ENCODE data around the gene NOTCH2NLA. TPM values are rescaled to one million over a fixed set of nuclear protein-coding genes. Genes with fewer than 3 reads are reported as not detected.
"Not testable (repeated sequence)": the region's sequence is repeated elsewhere in the genome, so short reads cannot be mapped to it uniquely, and the experiment has no call there.

NOTCH2NLA gene
- 100 to 1,000 TPM in 1 of 2 donors, 10 to 100 TPM in 1; 43.3 to 107 TPM for total RNA-seq

GRCh38 chr1:146228710-146229477, at the start of gene NOTCH2NLA:
NOTCH2NLA (minus strand) TSS chr1:146229021; CDS start chr1:146189337, 39,684 bp downstream.
- TF ChIP-seq POLR2AphosphoS5 (IDR thresholded peaks at IDR 0.05), result peak; percentile 39
- peak; percentile 91 for TF ChIP-seq POLR2A (IDR thresholded peaks at IDR 0.05)
- H3K4me3 ChIP-seq, result peak within 1 kb of the TSS; percentile 52 to 75
- intact Hi-C loops (cut with DNase I); H3K9me3 ChIP-seq; H3K4me1 ChIP-seq (replicated peaks); H3K36me3 ChIP-seq; H3K27me3 ChIP-seq (replicated peaks; ENCODE audit: insufficient read depth): not testable (repeated sequence)
- WGBS, result under 1% methylated on average over 30 of the region's 72 CpGs
- H3K27ac ChIP-seq, result peak within 1 kb of the TSS; percentile 81 to 89
- peak; percentile 5 for DNase-seq (ENCODE audit: low spot score)

GRCh38 chr1:146278346-146278745, 49.5 kb upstream of the NOTCH2NLA start:
- H3K4me3 ChIP-seq; H3K36me3 ChIP-seq; intact Hi-C loops (cut with DNase I); DNase-seq (ENCODE audit: low spot score); H3K4me1 ChIP-seq (replicated peaks); H3K9me3 ChIP-seq; H3K27ac ChIP-seq; H3K27me3 ChIP-seq (replicated peaks; ENCODE audit: insufficient read depth): not testable (repeated sequence)
- WGBS, result no CpG with 5 or more reads among the region's 3 CpGs

- no CpG with 5 or more reads among the region's 2 CpGs for WGBS
- H3K4me3 ChIP-seq; H3K27ac ChIP-seq; H3K4me1 ChIP-seq (replicated peaks); H3K36me3 ChIP-seq; H3K9me3 ChIP-seq; H3K27me3 ChIP-seq (replicated peaks; ENCODE audit: insufficient read depth); DNase-seq (ENCODE audit: low spot score); intact Hi-C loops (cut with DNase I): not testable (repeated sequence)
Measured at GRCh38 chr1:146277087-146277486, 48.3 kb upstream of the NOTCH2NLA start.

- H3K4me1 ChIP-seq (replicated peaks); DNase-seq (ENCODE audit: low spot score); intact Hi-C loops (cut with DNase I); H3K4me3 ChIP-seq; H3K36me3 ChIP-seq; H3K9me3 ChIP-seq; H3K27me3 ChIP-seq (replicated peaks; ENCODE audit: insufficient read depth); H3K27ac ChIP-seq: not testable (repeated sequence)
- WGBS, result no CpG with 5 or more reads among the region's 3 CpGs
Measured at GRCh38 chr1:146274083-146274482, 45.3 kb upstream of the NOTCH2NLA start.

- H3K27ac ChIP-seq; H3K4me1 ChIP-seq (replicated peaks); H3K27me3 ChIP-seq (replicated peaks; ENCODE audit: insufficient read depth); H3K9me3 ChIP-seq; DNase-seq (ENCODE audit: low spot score); H3K36me3 ChIP-seq; H3K4me3 ChIP-seq; intact Hi-C loops (cut with DNase I): not testable (repeated sequence)
- WGBS, result no CpG with 5 or more reads among the region's 5 CpGs
Measured at GRCh38 chr1:146273194-146273593, 44.4 kb upstream of the NOTCH2NLA start.

GRCh38 chr1:146272734-146273133, 43.9 kb upstream of the NOTCH2NLA start:
- H3K27me3 ChIP-seq (replicated peaks; ENCODE audit: insufficient read depth); H3K4me1 ChIP-seq (replicated peaks); H3K27ac ChIP-seq; H3K36me3 ChIP-seq; DNase-seq (ENCODE audit: low spot score); H3K9me3 ChIP-seq; intact Hi-C loops (cut with DNase I); H3K4me3 ChIP-seq: not testable (repeated sequence)
- WGBS, result no CpG with 5 or more reads among the region's 3 CpGs

- H3K27ac ChIP-seq; H3K4me1 ChIP-seq (replicated peaks); DNase-seq (ENCODE audit: low spot score); H3K27me3 ChIP-seq (replicated peaks; ENCODE audit: insufficient read depth); H3K36me3 ChIP-seq; H3K4me3 ChIP-seq; H3K9me3 ChIP-seq; intact Hi-C loops (cut with DNase I): not testable (repeated sequence)
- no CpG with 5 or more reads among the region's 2 CpGs for WGBS
Measured at GRCh38 chr1:146271977-146272376, 43.2 kb upstream of the NOTCH2NLA start.

- H3K9me3 ChIP-seq; H3K4me1 ChIP-seq (replicated peaks); intact Hi-C loops (cut with DNase I); DNase-seq (ENCODE audit: low spot score); H3K27me3 ChIP-seq (replicated peaks; ENCODE audit: insufficient read depth); H3K36me3 ChIP-seq; H3K4me3 ChIP-seq; H3K27ac ChIP-seq: not testable (repeated sequence)
- no CpG with 5 or more reads among the region's 9 CpGs for WGBS
Measured at GRCh38 chr1:146270129-146270528, 41.3 kb upstream of the NOTCH2NLA start.

- H3K27me3 ChIP-seq (replicated peaks; ENCODE audit: insufficient read depth); H3K9me3 ChIP-seq; intact Hi-C loops (cut with DNase I); H3K4me3 ChIP-seq; DNase-seq (ENCODE audit: low spot score); H3K36me3 ChIP-seq; H3K27ac ChIP-seq; H3K4me1 ChIP-seq (replicated peaks): not testable (repeated sequence)
- WGBS, result no CpG with 5 or more reads among the region's 2 CpGs
Measured at GRCh38 chr1:146266179-146266748, 37.4 kb upstream of the NOTCH2NLA start.

- intact Hi-C loops (cut with DNase I), result not testable (repeated sequence)
Measured at GRCh38 chr1:146264761-146265160, 35.9 kb upstream of the NOTCH2NLA start.

GRCh38 chr1:146260006-146260730, 31.3 kb upstream of the NOTCH2NLA start:
- H3K4me1 ChIP-seq (replicated peaks); H3K9me3 ChIP-seq; H3K27me3 ChIP-seq (replicated peaks; ENCODE audit: insufficient read depth); DNase-seq (ENCODE audit: low spot score); H3K27ac ChIP-seq; H3K4me3 ChIP-seq; intact Hi-C loops (cut with DNase I); H3K36me3 ChIP-seq: not testable (repeated sequence)
- WGBS, result no CpG with 5 or more reads among the region's 8 CpGs

More at GRCh38 chr1:146264761-146265160, 35.9 kb upstream of the NOTCH2NLA start:
- H3K4me3 ChIP-seq; H3K4me1 ChIP-seq (replicated peaks); H3K27me3 ChIP-seq (replicated peaks; ENCODE audit: insufficient read depth); H3K9me3 ChIP-seq; H3K36me3 ChIP-seq; DNase-seq (ENCODE audit: low spot score); H3K27ac ChIP-seq: not testable (repeated sequence)
- no CpG with 5 or more reads among the region's 3 CpGs for WGBS

- DNase-seq (ENCODE audit: low spot score); H3K4me1 ChIP-seq (replicated peaks); H3K9me3 ChIP-seq; H3K27me3 ChIP-seq (replicated peaks; ENCODE audit: insufficient read depth); H3K36me3 ChIP-seq; H3K27ac ChIP-seq; H3K4me3 ChIP-seq; intact Hi-C loops (cut with DNase I): not testable (repeated sequence)
- WGBS, result no CpG with 5 or more reads among the region's 1 CpG
Measured at GRCh38 chr1:146257992-146258552, 29.3 kb upstream of the NOTCH2NLA start.
